HK-2 (cell line): ENCODE results near the gene ZNF66.
A peak's percentile ranks its signal among the peaks of the same experiment; 100 is the strongest.
"Not testable (repeated sequence)": the region's sequence is repeated elsewhere in the genome, so short reads cannot be mapped to it uniquely, and the experiment has no call there.

Experiments
- DNase-seq: peaks from one replicate; pipeline ENCODE4 v3.0.0-alpha.2; 2018; ENCODE audit not compliant: unreplicated experiment

Gene ZNF66

DNA sequence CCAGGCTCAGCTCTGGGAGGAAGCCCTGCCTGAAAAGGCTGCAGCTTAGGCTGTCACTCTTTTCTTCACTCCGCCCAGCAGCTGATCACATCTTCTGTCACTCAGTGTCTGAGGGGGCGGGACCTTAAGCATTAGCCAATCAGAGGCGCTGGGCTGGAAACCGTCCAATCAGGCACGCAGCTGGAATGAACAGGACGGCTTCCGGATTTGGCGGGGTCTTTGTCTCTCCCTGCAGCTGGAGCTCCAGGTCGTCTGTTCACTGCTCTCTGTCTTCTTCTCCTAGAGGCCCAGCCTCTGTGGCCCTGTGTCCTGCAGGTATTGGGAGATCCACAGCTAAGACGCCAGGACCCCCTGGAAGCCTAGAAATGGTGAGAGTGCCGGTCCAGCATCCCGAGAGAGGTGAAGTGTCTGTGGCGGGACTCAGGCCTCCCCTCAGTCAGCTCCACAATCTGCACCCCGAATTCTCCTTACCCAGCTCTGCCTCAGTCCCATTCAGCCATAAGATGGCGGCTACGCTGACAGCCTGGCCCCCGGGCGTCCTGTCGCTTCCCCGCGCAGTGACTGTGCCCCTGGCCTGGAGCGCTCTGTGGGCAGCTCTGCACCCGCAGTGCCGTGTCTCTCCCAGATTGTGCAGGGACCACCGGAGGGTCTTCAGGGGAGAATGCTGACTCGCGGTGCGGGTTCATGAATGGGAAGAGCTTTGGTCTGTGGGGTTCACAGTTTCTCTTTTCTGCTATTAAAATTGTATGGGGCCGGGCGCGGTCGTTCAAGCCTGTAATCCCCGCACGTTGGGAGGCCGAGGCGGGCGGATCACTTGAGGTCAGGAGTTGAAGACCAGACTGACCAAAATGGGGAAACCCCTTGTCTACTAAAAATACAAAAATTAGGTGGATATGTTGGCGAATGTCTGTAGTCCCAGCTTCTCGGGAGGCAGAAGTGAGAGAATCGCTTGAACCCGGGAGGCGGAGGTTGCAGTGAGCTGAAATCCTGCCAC lies at the start of gene ZNF66:
TSS of gene ZNF66 (plus strand) at position 222 of the 994 bp plus-strand sequence. CDS start at position 366, 144 bp downstream.
- DNase-seq = peak; percentile 98

DNA sequence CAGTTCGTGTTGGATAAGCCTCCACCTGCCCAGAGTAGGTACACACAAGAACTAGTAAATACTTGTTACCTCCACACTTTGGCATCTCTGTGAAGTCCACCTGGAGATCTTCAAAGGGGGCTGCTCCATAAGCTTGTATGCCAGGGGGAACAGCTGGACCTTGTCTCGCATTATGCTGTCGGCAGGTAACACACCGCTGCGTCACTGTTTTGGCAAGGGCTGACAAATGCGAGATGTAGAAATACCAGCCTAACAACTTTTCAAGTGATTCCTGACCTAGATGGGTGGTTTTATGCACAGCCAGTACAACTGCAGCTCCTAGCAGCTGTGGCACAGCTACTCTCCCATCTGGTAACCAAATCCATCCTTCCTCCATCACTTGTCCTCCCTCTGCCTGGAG lies 25.9 kb upstream of the ZNF66 start:
- not testable (repeated sequence) for DNase-seq

DNA sequence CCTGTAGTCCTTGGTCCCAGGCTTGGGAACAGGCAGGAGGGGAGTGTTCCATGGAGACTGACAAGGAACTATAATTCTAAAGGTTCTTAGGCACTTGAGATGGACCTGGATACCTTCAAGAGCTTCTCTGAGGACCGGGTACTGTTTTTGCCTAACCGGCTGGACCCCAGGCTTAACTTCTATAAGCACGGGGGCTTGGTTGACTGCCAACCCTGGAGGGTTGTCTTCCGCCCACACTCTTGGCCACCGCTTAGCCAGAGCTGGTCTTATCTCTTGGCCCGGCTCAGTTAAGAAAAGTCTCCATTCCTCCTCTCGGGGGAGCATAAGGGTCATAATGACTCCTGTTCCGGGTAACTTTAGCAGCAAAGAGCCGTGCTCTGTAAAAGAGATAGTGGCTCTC lies 23.8 kb upstream of the ZNF66 start:
- not testable (repeated sequence) for DNase-seq

GRCh38 chr19:20769225-20769736 lies 6.8 kb upstream of the ZNF66 start:
- DNase-seq = not testable (repeated sequence)

GRCh38 chr19:20787786-20788185 lies 11.7 kb downstream of the ZNF66 start:
- DNase-seq = no peak

DNA sequence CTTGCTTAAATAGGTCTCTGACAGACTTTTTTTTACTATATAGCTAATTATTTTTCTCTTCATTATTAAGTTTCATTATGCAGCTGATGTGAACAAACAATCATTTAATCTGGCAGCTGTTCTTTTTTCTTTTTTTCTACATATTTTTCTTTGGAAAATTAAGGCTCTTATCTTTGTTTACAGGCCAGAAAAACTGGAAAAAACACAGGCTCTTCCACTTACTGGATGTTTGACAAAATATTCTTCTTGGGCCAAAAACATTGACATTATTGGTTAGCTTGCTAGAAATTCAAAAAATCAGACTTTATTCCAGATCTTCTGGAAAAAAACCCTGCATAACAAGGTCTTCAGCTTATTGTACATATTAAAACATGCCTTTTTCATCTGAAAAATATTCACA lies 15.7 kb downstream of the ZNF66 start:
- DNase-seq = no peak

GRCh38 chr19:20806311-20807262 lies 30.5 kb downstream of the ZNF66 start:
- not testable (repeated sequence) for DNase-seq

DNA sequence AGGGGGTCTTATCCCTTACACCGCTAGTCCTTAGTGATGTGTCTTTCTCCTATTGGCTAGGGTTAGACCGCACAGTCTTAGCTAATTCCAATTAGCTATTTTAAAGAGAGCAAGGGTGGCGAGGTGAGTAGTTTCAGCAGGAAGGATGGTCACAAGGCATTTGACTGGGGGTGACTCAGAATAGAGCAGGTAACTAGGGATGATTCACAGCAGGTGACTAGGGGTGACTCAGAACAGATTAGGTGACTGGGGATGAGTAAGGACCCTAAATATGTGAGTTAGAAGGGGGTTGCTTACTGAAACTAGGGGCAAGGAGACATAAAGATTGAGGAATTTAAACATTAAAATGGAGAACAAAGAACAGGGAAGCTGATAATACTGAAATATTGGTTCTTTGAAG lies 64.3 kb downstream of the ZNF66 start:
- no peak for DNase-seq
